PC-3 (cell line): Measurements from ENCODE around the gene USH2A.

Experiments
- EZH2 ChIP-seq: fragments of 300-600 bp; sonication (generic); IDR thresholded peaks from one replicate; pipeline ENCODE4 v1.6.1; 2017; ENCODE audit warnings: antibody characterized with exemption, mild to moderate bottlenecking, low read length; ENCODE audit not compliant: unreplicated experiment
- EZH2phosphoT487 ChIP-seq: fragments of 300-600 bp; sonication (generic); IDR thresholded peaks from 2 replicates; pipeline ENCODE4 v1.6.1; 2018; ENCODE audit warnings: mild to moderate bottlenecking, antibody characterized with exemption, low read length, borderline replicate concordance
- TF ChIP-seq, protein P1 (sequence below): fragments of 300-600 bp; sonication (generic); conservative IDR thresholded peaks from 2 replicates; pipeline ENCODE4 v1.5.1; 2017; ENCODE audit warnings: antibody characterized with exemption, low read depth, mild to moderate bottlenecking, low read length

DNA sequence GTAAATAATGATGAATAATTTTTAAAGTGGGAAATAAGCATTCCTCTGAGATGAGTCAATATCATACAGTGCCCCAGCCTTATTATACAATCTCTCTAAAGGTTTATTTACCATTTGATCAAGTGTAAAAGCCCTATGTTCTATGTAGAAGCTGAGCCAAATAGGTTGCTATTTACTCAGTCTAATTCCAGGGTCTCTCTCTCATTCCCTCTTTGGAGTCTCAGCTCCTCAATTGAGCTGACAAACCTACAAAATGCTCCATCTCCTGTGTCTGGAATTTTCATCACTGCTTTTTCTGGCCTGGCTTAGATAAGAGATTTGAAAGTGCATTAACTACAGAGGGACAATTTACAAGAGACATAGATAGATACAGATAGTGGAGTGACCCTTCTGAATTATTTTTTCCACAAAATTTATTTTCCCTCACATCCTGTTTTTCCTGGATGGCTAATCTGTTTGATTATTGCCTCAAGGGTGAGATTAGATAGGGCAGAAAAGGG lies 24.8 kb upstream of the USH2A start:
- TF ChIP-seq, protein P1, sequence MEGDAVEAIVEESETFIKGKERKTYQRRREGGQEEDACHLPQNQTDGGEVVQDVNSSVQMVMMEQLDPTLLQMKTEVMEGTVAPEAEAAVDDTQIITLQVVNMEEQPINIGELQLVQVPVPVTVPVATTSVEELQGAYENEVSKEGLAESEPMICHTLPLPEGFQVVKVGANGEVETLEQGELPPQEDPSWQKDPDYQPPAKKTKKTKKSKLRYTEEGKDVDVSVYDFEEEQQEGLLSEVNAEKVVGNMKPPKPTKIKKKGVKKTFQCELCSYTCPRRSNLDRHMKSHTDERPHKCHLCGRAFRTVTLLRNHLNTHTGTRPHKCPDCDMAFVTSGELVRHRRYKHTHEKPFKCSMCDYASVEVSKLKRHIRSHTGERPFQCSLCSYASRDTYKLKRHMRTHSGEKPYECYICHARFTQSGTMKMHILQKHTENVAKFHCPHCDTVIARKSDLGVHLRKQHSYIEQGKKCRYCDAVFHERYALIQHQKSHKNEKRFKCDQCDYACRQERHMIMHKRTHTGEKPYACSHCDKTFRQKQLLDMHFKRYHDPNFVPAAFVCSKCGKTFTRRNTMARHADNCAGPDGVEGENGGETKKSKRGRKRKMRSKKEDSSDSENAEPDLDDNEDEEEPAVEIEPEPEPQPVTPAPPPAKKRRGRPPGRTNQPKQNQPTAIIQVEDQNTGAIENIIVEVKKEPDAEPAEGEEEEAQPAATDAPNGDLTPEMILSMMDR = no peak
- TF ChIP-seq EZH2 (no peak), EZH2phosphoT487 (no peak)
